Measurements from ENCODE around the gene LIPC.

The LIPC gene

DNA sequence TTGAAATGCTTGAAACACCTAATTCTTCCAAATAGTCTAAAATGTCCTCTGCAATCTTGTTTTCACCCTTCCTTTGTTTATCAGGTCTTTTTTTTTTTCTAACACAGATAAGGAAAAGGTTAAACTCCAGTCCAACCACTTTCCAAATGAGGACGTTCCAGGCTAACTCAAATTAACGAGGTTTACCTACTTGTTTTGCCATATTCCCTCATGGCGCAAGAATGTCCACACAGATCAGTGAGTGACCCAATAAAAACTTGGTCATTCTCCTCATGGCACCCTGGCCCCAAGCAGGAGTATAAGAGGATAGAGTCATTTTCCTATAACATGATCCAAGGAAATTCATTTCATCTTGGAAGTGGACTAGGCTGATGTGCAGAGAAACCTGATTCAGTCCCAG lies 6.6 kb upstream of the LIPC start:
- H3K27me3 ChIP-seq = no peaks in the 10 kb centered on the region
- H3K4me1 ChIP-seq (ENCODE audit: control insufficient read depth in 1 of 2, insufficient read depth in 1 of 2, low read depth in 1 of 2, low read length in 1 of 2) = no peaks in the 10 kb centered on the region
- no peaks in the 10 kb centered on the region for H3K9me3 ChIP-seq
- TF ChIP-seq, protein P1, sequence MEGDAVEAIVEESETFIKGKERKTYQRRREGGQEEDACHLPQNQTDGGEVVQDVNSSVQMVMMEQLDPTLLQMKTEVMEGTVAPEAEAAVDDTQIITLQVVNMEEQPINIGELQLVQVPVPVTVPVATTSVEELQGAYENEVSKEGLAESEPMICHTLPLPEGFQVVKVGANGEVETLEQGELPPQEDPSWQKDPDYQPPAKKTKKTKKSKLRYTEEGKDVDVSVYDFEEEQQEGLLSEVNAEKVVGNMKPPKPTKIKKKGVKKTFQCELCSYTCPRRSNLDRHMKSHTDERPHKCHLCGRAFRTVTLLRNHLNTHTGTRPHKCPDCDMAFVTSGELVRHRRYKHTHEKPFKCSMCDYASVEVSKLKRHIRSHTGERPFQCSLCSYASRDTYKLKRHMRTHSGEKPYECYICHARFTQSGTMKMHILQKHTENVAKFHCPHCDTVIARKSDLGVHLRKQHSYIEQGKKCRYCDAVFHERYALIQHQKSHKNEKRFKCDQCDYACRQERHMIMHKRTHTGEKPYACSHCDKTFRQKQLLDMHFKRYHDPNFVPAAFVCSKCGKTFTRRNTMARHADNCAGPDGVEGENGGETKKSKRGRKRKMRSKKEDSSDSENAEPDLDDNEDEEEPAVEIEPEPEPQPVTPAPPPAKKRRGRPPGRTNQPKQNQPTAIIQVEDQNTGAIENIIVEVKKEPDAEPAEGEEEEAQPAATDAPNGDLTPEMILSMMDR (IDR thresholded peaks at IDR 0.05) = no peak
- no peaks in the 10 kb centered on the region for H3K36me3 ChIP-seq
- H3K27ac ChIP-seq = no peak overlapping the region
- no peak overlapping the region for H3K4me3 ChIP-seq (ENCODE audit: low read depth in 1 of 2, low read length in 1 of 2)

DNA sequence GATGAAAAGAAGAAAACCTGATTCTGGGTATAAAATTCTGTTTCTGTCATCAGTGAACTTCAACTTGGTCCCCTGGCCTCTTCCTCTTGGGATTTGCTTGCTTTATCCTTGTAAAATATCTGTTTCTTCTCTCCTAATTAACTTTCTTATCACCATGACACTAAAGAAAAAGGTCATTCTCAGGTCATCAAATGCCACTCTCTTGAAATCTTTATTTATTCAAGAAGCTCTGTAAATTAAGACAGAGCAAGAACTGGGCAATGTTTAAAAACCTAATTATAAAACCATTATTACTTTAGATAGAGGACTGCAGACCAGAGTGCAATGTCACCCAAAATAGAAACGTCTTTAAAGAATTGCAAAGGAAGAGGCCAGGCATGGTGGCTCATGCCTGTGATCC lies 6.0 kb upstream of the LIPC start:
- no peak overlapping the region for H3K27ac ChIP-seq
- TF ChIP-seq, protein P1 (IDR thresholded peaks at IDR 0.05) = no peak
- no peaks in the 10 kb centered on the region for H3K36me3 ChIP-seq
- no peaks in the 10 kb centered on the region for H3K27me3 ChIP-seq
- H3K4me1 ChIP-seq (ENCODE audit: control insufficient read depth in 1 of 2, insufficient read depth in 1 of 2, low read depth in 1 of 2, low read length in 1 of 2) = no peaks in the 10 kb centered on the region
- no peak overlapping the region for H3K4me3 ChIP-seq (ENCODE audit: low read depth in 1 of 2, low read length in 1 of 2)
- no peaks in the 10 kb centered on the region for H3K9me3 ChIP-seq

DNA sequence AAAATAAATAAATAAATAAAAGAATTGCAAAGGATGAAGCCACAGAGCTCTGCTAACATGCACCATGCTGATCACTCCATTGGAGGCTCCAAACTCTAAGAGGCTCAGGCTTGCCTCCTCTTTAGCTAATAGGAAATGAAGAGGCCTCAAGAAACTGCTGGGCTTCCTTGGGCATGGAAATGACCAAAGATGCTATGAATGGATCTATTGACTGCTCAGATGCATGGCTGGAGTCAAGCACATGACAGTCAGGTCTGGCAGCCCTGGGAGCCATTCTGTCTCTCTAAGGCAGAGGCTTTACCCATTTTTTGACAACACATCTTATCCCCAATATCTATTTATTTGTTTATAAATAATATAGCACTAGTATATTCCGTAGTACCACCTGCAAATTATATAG lies 5.3 kb upstream of the LIPC start:
- Histone ChIP-seq H3K27ac (no peak overlapping the region), H3K9me3 (no peaks in the 10 kb centered on the region), H3K36me3 (no peaks in the 10 kb centered on the region), H3K27me3 (no peaks in the 10 kb centered on the region), H3K4me3 (ENCODE audit: low read depth in 1 of 2, low read length in 1 of 2) (no peak overlapping the region), H3K4me1 (ENCODE audit: control insufficient read depth in 1 of 2, insufficient read depth in 1 of 2, low read depth in 1 of 2, low read length in 1 of 2) (no peaks in the 10 kb centered on the region)
- TF ChIP-seq, protein P1 (IDR thresholded peaks at IDR 0.05) = no peak

DNA sequence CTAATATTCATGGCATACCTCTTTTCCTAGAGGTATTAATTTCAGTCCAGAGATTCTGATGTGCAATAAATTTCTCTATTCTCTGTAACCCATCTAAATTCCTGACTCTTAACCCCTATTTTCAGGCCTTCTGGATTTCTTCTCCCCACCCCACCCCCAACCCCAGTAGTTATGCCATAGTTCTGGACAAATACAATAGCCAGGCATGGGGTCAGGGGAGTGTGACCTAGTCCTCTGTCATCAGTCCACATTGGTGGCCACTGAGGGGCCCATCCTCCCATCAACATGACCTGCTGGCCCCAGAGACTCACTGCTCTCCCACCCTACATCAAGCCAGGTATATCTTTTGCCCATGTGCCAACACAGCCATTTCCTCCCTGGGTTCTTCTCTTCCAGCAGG lies 3.8 kb upstream of the LIPC start:
- Histone ChIP-seq H3K4me1 (ENCODE audit: control insufficient read depth in 1 of 2, insufficient read depth in 1 of 2, low read depth in 1 of 2, low read length in 1 of 2) (no peaks in the 10 kb centered on the region), H3K36me3 (no peaks in the 10 kb centered on the region), H3K9me3 (no peaks in the 10 kb centered on the region), H3K27me3 (no peaks in the 10 kb centered on the region), H3K27ac (no peak overlapping the region), H3K4me3 (ENCODE audit: low read depth in 1 of 2, low read length in 1 of 2) (no peak overlapping the region)
- TF ChIP-seq, protein P1 (IDR thresholded peaks at IDR 0.05) = no peak

DNA sequence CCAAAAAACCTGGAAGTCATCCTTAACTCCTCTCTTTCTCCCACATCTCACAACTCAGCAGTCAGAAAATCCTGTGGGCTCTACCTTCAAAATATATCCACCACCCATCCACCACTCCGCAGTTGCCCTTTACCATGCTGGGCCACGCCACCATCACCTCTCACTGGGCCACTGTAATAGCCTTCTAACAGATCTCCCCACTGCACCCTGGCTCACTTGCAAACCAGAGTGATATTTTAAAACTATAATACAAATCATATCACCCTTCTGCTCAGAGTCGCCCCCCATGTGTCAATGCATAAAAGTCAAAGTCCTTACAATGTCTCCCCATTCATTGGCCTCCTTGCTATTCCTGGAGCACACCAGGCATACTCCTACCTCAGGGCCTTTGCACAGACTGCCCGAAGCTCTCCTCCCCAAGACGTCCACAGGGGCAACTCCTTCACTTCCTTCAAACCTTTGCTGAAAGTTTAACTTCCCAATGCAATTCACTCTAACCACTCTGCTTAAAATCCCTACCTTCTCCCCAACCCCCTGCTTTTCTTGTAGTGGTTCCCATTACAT lies 1.5 kb upstream of the LIPC start:
- Histone ChIP-seq H3K27me3 (no peaks in the 10 kb centered on the region), H3K27ac (no peak overlapping the region), H3K4me1 (ENCODE audit: control insufficient read depth in 1 of 2, insufficient read depth in 1 of 2, low read depth in 1 of 2, low read length in 1 of 2) (no peaks in the 10 kb centered on the region), H3K36me3 (no peaks in the 10 kb centered on the region), H3K9me3 (no peaks in the 10 kb centered on the region), H3K4me3 (ENCODE audit: low read depth in 1 of 2, low read length in 1 of 2) (no peak overlapping the region)
- TF ChIP-seq, protein P1 (IDR thresholded peaks at IDR 0.05) = no peak

DNA sequence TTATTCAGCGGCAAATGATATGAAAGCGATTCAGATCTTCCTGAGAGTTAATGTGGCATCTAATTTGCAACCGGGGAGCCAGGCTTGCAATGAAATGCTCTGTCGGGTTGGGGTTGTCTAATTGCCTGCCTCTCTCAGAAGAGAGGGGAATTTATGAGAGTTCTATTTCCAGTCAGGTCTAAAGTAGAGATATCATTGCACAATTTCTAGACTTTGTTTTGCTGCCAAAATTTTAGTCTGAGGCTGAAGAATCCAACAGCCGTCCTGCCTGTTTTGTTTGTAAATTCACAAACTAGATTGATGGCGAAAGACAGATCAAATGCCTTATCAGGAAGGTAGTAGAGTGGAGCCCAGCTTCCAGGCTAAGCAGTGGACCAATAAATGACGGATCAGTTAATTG lies 610 bp downstream of the LIPC start:
- Histone ChIP-seq H3K9me3 (no peaks in the 10 kb centered on the region), H3K27me3 (no peaks in the 10 kb centered on the region), H3K4me3 (ENCODE audit: low read depth in 1 of 2, low read length in 1 of 2) (no peak overlapping the region), H3K36me3 (no peaks in the 10 kb centered on the region), H3K4me1 (ENCODE audit: control insufficient read depth in 1 of 2, insufficient read depth in 1 of 2, low read depth in 1 of 2, low read length in 1 of 2) (no peaks in the 10 kb centered on the region), H3K27ac (no peak overlapping the region)
- TF ChIP-seq, protein P1 (IDR thresholded peaks at IDR 0.05) = no peak
